Astrocyte (in vitro differentiated cells and primary cell): ENCODE data around the gene NLRP9. TPM values are rescaled to one million over a fixed set of nuclear protein-coding genes. Genes with fewer than 3 reads are reported as not detected.

Experiments used
- DNase-seq: peaks from one replicate; pipeline ENCODE4 v3.0.0-alpha.2; 2010; ENCODE audit warnings: low read depth
- FAIRE-seq: peaks from 2 replicates; lab custom pipeline; 2011; peaks lifted over from hg19 to GRCh38; lab: Jason Lieb, UNC
- H2AFZ ChIP-seq: 2 replicates; pipeline ENCODE4 v1.6.0; 2012; ENCODE audit warnings: low read depth, low read length, inconsistent platforms
- H3K27ac ChIP-seq: 2 replicates; pipeline ENCODE4 v1.5.1; 2011; ENCODE audit warnings: low read depth, low read length, inconsistent platforms
- H3K27me3 ChIP-seq: 2 replicates; pipeline ENCODE4 v1.6.0; 2011; ENCODE audit warnings: low read length, inconsistent platforms; ENCODE audit not compliant: insufficient read depth
- H3K36me3 ChIP-seq: 2 replicates; pipeline ENCODE4 v1.5.1; 2011; ENCODE audit warnings: low read length, inconsistent platforms; ENCODE audit not compliant: insufficient read depth
- H3K4me1 ChIP-seq: 2 replicates; pipeline ENCODE4 v1.5.1; 2011; ENCODE audit warnings: low read length, inconsistent platforms; ENCODE audit not compliant: insufficient read depth
- H3K4me2 ChIP-seq: 2 replicates; pipeline ENCODE4 v1.6.0; 2012; ENCODE audit warnings: low read length, inconsistent platforms
- H3K4me3 ChIP-seq: 2 replicates; pipeline ENCODE4 v1.5.1; 2011; ENCODE audit warnings: low read depth, mild to moderate bottlenecking, low read length, inconsistent platforms; ENCODE audit not compliant: insufficient read depth
- H3K79me2 ChIP-seq: 2 replicates; pipeline ENCODE4 v1.6.0; 2012; ENCODE audit warnings: mild to moderate bottlenecking, low read length, inconsistent platforms; ENCODE audit not compliant: insufficient read depth
- H3K9ac ChIP-seq: 2 replicates; pipeline ENCODE4 v1.6.0; 2012; ENCODE audit warnings: mild to moderate bottlenecking, low read length, inconsistent platforms
- H3K9me3 ChIP-seq: 2 replicates; pipeline ENCODE4 v1.5.1; 2012; ENCODE audit warnings: low read depth, mild to moderate bottlenecking, low read length, inconsistent platforms; ENCODE audit not compliant: insufficient read depth
- H4K20me1 ChIP-seq: 2 replicates; pipeline ENCODE4 v1.6.0; 2012; ENCODE audit warnings: low read length, inconsistent platforms; ENCODE audit not compliant: insufficient read depth
- H3K27ac Mint-ChIP-seq: one replicate; pipeline ENCODE4 v1.8.0; 2021; ENCODE audit warnings: mild to moderate bottlenecking, mixed read lengths; ENCODE audit not compliant: unreplicated experiment
- H3K27me3 Mint-ChIP-seq: one replicate; pipeline ENCODE4 v1.8.0; 2021; ENCODE audit warnings: low read depth, mixed read lengths; ENCODE audit not compliant: unreplicated experiment
- H3K36me3 Mint-ChIP-seq: one replicate; pipeline ENCODE4 v1.8.0; 2021; ENCODE audit warnings: low read depth, mixed read lengths; ENCODE audit not compliant: unreplicated experiment
- H3K4me1 Mint-ChIP-seq: one replicate; pipeline ENCODE4 v1.8.0; 2021; ENCODE audit warnings: low read depth, mixed read lengths; ENCODE audit not compliant: unreplicated experiment
- H3K4me3 Mint-ChIP-seq: one replicate; pipeline ENCODE4 v1.8.0; 2021; ENCODE audit warnings: mild to moderate bottlenecking, moderate library complexity, mixed read lengths; ENCODE audit not compliant: unreplicated experiment
- H3K9me3 Mint-ChIP-seq: one replicate; pipeline ENCODE4 v1.8.0; 2021; ENCODE audit warnings: mild to moderate bottlenecking, mixed read lengths; ENCODE audit not compliant: unreplicated experiment
- CTCF ChIP-seq: IDR thresholded peaks from 2 replicates; pipeline ENCODE4 v1.5.1; 2011; ENCODE audit warnings: low read depth, mild to moderate bottlenecking, inconsistent platforms, low read length, moderate library complexity; ENCODE audit not compliant: insufficient read depth
- EZH2 ChIP-seq: IDR thresholded peaks from 2 replicates; pipeline ENCODE4 v1.6.1; 2012; ENCODE audit warnings: mild to moderate bottlenecking, low read length, inconsistent platforms; ENCODE audit not compliant: insufficient read depth
- total RNA-seq: library from RNA; stranded (reverse); gene quantifications from 2 replicates; pipeline ENCODE4 v1.2.1, GENCODE V29; 2021

Gene NLRP9
- total RNA-seq, 1 donor from 2014 or later = not detected

GRCh38 chr19:55686311-55687050 is 51.7 kb downstream of the NLRP9 start:
- DNase-seq = no peak
- H3K4me1 Mint-ChIP-seq = peaks cover 14% of the 10 kb centered on the region
- H3K27me3 Mint-ChIP-seq = no peaks in the 10 kb centered on the region
- no peak overlapping the region for H3K4me3 ChIP-seq
- H3K4me3 Mint-ChIP-seq = no peak overlapping the region
- H3K9me3 Mint-ChIP-seq = no peaks in the 10 kb centered on the region
- peaks cover 73% of the 10 kb centered on the region for H4K20me1 ChIP-seq
- no peak overlapping the region for H3K27ac ChIP-seq
- H3K36me3 ChIP-seq = peaks cover 4% of the 10 kb centered on the region
- TF ChIP-seq CTCF (no peak), EZH2 (no peak)
- no peak for FAIRE-seq
- no peak overlapping the region for H3K4me2 ChIP-seq
- peaks cover 66% of the 10 kb centered on the region for H3K79me2 ChIP-seq
- H2AFZ ChIP-seq = no peak overlapping the region
- no peaks in the 10 kb centered on the region for H3K27me3 ChIP-seq
- H3K9me3 ChIP-seq = no peaks in the 10 kb centered on the region
- no peaks in the 10 kb centered on the region for H3K4me1 ChIP-seq
- H3K27ac Mint-ChIP-seq = peak overlapping the region; percentile 41
- H3K36me3 Mint-ChIP-seq = peaks cover 11% of the 10 kb centered on the region
- no peak overlapping the region for H3K9ac ChIP-seq

GRCh38 chr19:55685776-55686175 is 52.4 kb downstream of the NLRP9 start:
- H3K27me3 Mint-ChIP-seq = no peaks in the 10 kb centered on the region
- DNase-seq (no peak), FAIRE-seq (no peak)
- H3K9me3 Mint-ChIP-seq = no peaks in the 10 kb centered on the region
- H3K4me2 ChIP-seq = no peak overlapping the region
- no peak overlapping the region for H3K27ac ChIP-seq
- no peak overlapping the region for H3K27ac Mint-ChIP-seq
- peaks cover 19% of the 10 kb centered on the region for H3K4me1 Mint-ChIP-seq
- peaks cover 81% of the 10 kb centered on the region for H4K20me1 ChIP-seq
- H3K36me3 Mint-ChIP-seq = peaks cover 11% of the 10 kb centered on the region
- peaks cover 4% of the 10 kb centered on the region for H3K4me1 ChIP-seq
- no peak overlapping the region for H3K4me3 ChIP-seq
- TF ChIP-seq CTCF (no peak), EZH2 (no peak)
- H2AFZ ChIP-seq = no peak overlapping the region
- H3K79me2 ChIP-seq = peaks cover 72% of the 10 kb centered on the region
- no peaks in the 10 kb centered on the region for H3K27me3 ChIP-seq
- H3K9me3 ChIP-seq = no peaks in the 10 kb centered on the region
- no peak overlapping the region for H3K9ac ChIP-seq
- no peak overlapping the region for H3K4me3 Mint-ChIP-seq
- H3K36me3 ChIP-seq = peaks cover 4% of the 10 kb centered on the region
